Liver (tissue), 9 donors: ENCODE data around the gene PGR. TPM values are rescaled to one million over a fixed set of nuclear protein-coding genes. Genes with fewer than 3 reads are reported as not detected.
A peak's percentile ranks its signal among the peaks of the same experiment; 100 is the strongest.

Experiments used
- DNase-seq: peaks from one replicate; pipeline ENCODE4 v3.0.0-alpha.2; 2017; ENCODE audit warnings: low spot score
- H3K27ac ChIP-seq, 2 donors: one replicate each; pipeline ENCODE4 v1.7.0; 2013; ENCODE audit warnings: inconsistent platforms in 2 of 2, low read length in 2 of 2, control low read depth in 1 of 2, low read depth in 1 of 2, mild to moderate bottlenecking in 1 of 2
- H3K27me3 ChIP-seq, 4 donors: one replicate each; pipeline versions ENCODE4 v1.6.1 to v1.7.0; 2013; ENCODE audit warnings: low read length in 3 of 4, inconsistent platforms in 1 of 4, mild to moderate bottlenecking in 1 of 4, moderate library complexity in 1 of 4; ENCODE audit not compliant: control insufficient read depth in 4 of 4, insufficient read depth in 4 of 4
- H3K36me3 ChIP-seq, 4 donors: one replicate each; pipeline versions ENCODE4 v1.6.1 to v1.7.0; 2013; ENCODE audit warnings: low read length in 3 of 4, mild to moderate bottlenecking in 3 of 4, low read depth in 1 of 4, moderate library complexity in 1 of 4; ENCODE audit not compliant: control insufficient read depth in 4 of 4, insufficient read depth in 3 of 4
- H3K4me1 ChIP-seq, 4 donors: one replicate each; pipeline versions ENCODE4 v1.6.1 to v1.7.0; 2013; ENCODE audit warnings: low read length in 3 of 4, mild to moderate bottlenecking in 3 of 4, moderate library complexity in 1 of 4; ENCODE audit not compliant: control insufficient read depth in 4 of 4, insufficient read depth in 4 of 4
- H3K4me3 ChIP-seq, 3 donors: one replicate each; pipeline versions ENCODE4 v1.6.1 to v1.7.0; 2013; ENCODE audit warnings: low read length in 3 of 3, control low read depth in 1 of 3, low read depth in 1 of 3, mild to moderate bottlenecking in 1 of 3
- H3K9ac ChIP-seq, 2 donors: one replicate each; pipeline ENCODE4 v1.7.0; 2013; ENCODE audit warnings: low read length in 2 of 2, mild to moderate bottlenecking in 2 of 2, moderate library complexity in 2 of 2, control low read depth in 1 of 2, low read depth in 1 of 2
- H3K9me3 ChIP-seq, 4 donors: one replicate each; pipeline versions ENCODE4 v1.6.1 to v1.7.0; 2013; ENCODE audit warnings: low read length in 3 of 4; ENCODE audit not compliant: control insufficient read depth in 4 of 4
- GABPA ChIP-seq, 2 donors: IDR thresholded peaks in 1 of 2; conservative IDR thresholded peaks in 1 of 2; 2 replicates each; pipeline ENCODE4 v1.6.1; 2016; ENCODE audit warnings: antibody characterized with exemption in 2 of 2, mild to moderate bottlenecking in 1 of 2, moderate library complexity in 1 of 2
- HNF4G ChIP-seq: IDR thresholded peaks from 2 replicates; pipeline ENCODE4 v1.6.1; 2016; ENCODE audit warnings: antibody characterized with exemption
- RAD21 ChIP-seq, 2 donors: IDR thresholded peaks; 2 replicates each; pipeline ENCODE4 v1.6.1; 2016; ENCODE audit warnings: antibody characterized with exemption in 2 of 2, mild to moderate bottlenecking in 2 of 2
- RXRA ChIP-seq, 2 donors: IDR thresholded peaks; 2 replicates each; pipeline ENCODE4 v1.6.1; 2017 to 2018; ENCODE audit warnings: antibody characterized with exemption in 2 of 2, mild to moderate bottlenecking in 1 of 2
- WGBS: extraction: QIAGEN DNeasy Blood & Tissue Kit; methylation state at CpG from one replicate; pipeline ENCODE4 v1.1.7; 2013; 5-methylcytosine and 5-hydroxymethylcytosine counted together
- polyA plus RNA-seq, 2 donors: library from polyadenylated mRNA; stranded (reverse) in 1 of 2; unstranded in 1 of 2; fragments of 200-250 nt in 1 of 2; fragments of >200 nt in 1 of 2; fragmentation: Nextera tagmentation in 1 of 2; extraction: Ambion mirVana in 1 of 2; gene quantifications; one replicate each; pipeline versions ENCODE4 v1.2.1 to v1.2.3, GENCODE V29; 2013 to 2015
- total RNA-seq, 2 donors: library from RNA; depleted of rRNA; stranded (reverse); fragments of >200 nt; gene quantifications; one replicate each; pipeline ENCODE4 v1.2.3, GENCODE V29; 2014
- TF ChIP-seq, protein P1 (sequence below): IDR thresholded peaks from 2 replicates; pipeline ENCODE4 v1.6.1; 2016; ENCODE audit warnings: antibody characterized with exemption, mild to moderate bottlenecking
- TF ChIP-seq, protein P2 (sequence below): fragments of 150-350 bp; IDR thresholded peaks from 2 replicates; pipeline ENCODE4 v1.5.1; 2017; ENCODE audit warnings: improper control_type of control experiment, low read depth, low read length; ENCODE audit not compliant: missing input control
- donor health status: healthy.
- donor health status: healthy.
- donor health status: healthy.
- donor health status: healthy.
- donor health status: healthy.

The PGR gene
- total and polyA plus RNA-seq, 4 donors: 0.04 to 0.17 (median 0.16) TPM; not detected in 1

DNA sequence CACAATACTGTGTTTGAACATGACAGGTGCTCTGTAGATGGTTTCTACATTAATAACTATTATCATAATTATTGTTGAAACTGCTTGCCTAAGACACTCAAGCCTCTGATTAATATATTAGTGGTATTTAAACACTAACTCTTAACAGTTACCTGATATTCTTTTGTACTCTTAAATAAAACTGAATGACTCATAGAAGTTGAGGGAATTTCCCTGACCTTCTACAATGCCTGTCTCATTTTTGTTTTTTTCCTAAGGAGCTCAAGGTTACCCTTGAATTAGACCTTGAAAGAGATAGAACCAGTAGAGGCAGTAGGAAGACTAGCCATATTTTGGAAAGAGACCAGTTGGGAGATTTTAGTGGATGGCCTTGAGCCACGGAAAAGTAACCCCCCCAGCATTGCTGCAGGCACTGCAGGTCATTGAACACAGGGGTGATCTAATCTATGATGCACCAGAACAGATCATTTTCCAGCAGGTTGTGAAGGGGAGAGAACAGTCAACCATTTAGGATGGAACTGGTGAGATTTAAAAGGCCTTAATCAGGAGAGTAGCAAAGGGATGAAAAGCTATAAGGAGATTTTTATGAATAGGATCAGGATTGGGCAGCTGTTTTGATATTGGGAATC is 148.3 kb downstream of the PGR start (continued):
- TF ChIP-seq, protein P1, sequence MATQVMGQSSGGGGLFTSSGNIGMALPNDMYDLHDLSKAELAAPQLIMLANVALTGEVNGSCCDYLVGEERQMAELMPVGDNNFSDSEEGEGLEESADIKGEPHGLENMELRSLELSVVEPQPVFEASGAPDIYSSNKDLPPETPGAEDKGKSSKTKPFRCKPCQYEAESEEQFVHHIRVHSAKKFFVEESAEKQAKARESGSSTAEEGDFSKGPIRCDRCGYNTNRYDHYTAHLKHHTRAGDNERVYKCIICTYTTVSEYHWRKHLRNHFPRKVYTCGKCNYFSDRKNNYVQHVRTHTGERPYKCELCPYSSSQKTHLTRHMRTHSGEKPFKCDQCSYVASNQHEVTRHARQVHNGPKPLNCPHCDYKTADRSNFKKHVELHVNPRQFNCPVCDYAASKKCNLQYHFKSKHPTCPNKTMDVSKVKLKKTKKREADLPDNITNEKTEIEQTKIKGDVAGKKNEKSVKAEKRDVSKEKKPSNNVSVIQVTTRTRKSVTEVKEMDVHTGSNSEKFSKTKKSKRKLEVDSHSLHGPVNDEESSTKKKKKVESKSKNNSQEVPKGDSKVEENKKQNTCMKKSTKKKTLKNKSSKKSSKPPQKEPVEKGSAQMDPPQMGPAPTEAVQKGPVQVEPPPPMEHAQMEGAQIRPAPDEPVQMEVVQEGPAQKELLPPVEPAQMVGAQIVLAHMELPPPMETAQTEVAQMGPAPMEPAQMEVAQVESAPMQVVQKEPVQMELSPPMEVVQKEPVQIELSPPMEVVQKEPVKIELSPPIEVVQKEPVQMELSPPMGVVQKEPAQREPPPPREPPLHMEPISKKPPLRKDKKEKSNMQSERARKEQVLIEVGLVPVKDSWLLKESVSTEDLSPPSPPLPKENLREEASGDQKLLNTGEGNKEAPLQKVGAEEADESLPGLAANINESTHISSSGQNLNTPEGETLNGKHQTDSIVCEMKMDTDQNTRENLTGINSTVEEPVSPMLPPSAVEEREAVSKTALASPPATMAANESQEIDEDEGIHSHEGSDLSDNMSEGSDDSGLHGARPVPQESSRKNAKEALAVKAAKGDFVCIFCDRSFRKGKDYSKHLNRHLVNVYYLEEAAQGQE: no peak
- no peak for TF ChIP-seq RXRA (IDR thresholded peaks at IDR 0.05)

DNA sequence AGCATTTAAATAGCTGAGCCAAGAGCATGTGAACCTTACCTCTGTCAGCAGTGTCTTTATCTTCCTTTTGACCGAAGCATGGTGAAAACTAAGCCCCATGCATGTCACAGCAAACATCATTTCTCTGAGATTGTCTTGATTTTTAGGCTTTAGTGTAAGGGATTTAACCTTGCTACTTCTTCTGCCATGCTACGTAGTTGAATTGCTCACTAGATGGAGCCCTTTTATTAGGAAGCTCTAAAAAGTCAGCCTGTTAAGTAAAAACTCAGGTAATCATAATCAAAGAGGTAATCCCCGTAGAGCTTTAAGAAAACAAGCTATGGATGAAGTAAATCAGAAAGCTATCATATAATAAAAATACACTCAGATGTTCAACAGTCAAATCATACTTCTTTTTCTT is 149.5 kb downstream of the PGR start:
- Histone ChIP-seq H3K9ac (no peak overlapping the region), H3K4me1 (no peaks in the 10 kb centered on the region), H3K4me3 (no peak overlapping the region), H3K36me3 (peaks cover 0 to 31% (median 19%) of the 10 kb centered on the region in 4 donors), H3K27ac (no peak overlapping the region), H3K27me3 (no peaks in the 10 kb centered on the region), H3K9me3 (no peaks in the 10 kb centered on the region)
- peak; percentile 69 to 71 for TF ChIP-seq RAD21 (IDR thresholded peaks at IDR 0.05)
- TF ChIP-seq, protein P2, sequence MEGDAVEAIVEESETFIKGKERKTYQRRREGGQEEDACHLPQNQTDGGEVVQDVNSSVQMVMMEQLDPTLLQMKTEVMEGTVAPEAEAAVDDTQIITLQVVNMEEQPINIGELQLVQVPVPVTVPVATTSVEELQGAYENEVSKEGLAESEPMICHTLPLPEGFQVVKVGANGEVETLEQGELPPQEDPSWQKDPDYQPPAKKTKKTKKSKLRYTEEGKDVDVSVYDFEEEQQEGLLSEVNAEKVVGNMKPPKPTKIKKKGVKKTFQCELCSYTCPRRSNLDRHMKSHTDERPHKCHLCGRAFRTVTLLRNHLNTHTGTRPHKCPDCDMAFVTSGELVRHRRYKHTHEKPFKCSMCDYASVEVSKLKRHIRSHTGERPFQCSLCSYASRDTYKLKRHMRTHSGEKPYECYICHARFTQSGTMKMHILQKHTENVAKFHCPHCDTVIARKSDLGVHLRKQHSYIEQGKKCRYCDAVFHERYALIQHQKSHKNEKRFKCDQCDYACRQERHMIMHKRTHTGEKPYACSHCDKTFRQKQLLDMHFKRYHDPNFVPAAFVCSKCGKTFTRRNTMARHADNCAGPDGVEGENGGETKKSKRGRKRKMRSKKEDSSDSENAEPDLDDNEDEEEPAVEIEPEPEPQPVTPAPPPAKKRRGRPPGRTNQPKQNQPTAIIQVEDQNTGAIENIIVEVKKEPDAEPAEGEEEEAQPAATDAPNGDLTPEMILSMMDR: peak; percentile 27
- no peak for TF ChIP-seq GABPA (IDR thresholded peaks at IDR 0.05 in 1 of 2, conservative IDR thresholded peaks at IDR 0.05 in 1 of 2)
- no peak for TF ChIP-seq HNF4G
- DNase-seq: no peak
- WGBS: 80% methylated on average over 3 of the region's 3 CpGs
